GM12891 (cell line): Measurements from ENCODE around the gene FES.

ENCODE experiments used
- POLR2A ChIP-seq: IDR thresholded peaks from 2 replicates; pipeline ENCODE4 v1.6.1; 2011; ENCODE audit warnings: low read depth, low read length, control low read depth
- POLR2AphosphoS5 ChIP-seq: IDR thresholded peaks from 2 replicates; pipeline ENCODE4 v1.6.1; 2011; ENCODE audit warnings: low read depth, low read length, control low read depth
- POU2F2 ChIP-seq: IDR thresholded peaks from 2 replicates; pipeline ENCODE4 v1.6.1; 2011; ENCODE audit warnings: low read depth, mild to moderate bottlenecking, control low read depth, low read length, moderate library complexity
- TAF1 ChIP-seq: IDR thresholded peaks from 2 replicates; pipeline ENCODE4 v1.6.1; 2011; ENCODE audit warnings: low read depth, low read length, control low read depth

- no peak for TF ChIP-seq POLR2AphosphoS5
- TF ChIP-seq POLR2A, result no peak
- no peak for TF ChIP-seq TAF1
- TF ChIP-seq POU2F2, result no peak
Measured at GRCh38 chr15:90866161-90866715, 18.1 kb upstream of the FES start.
